GM19372 (cell line): ENCODE data around the gene RALA.

Source experiments
- ATAC-seq: cut with Tn5 transposase; IDR thresholded peaks from one replicate; pipeline ENCODE4 v1.9.1; 2021; ENCODE audit warnings: mild to moderate bottlenecking, low read depth, moderate library complexity; ENCODE audit not compliant: unreplicated experiment

Gene RALA

GRCh38 chr7:39623047-39623731 lies at the start of gene RALA:
RALA (plus strand) TSS chr7:39623572; CDS start chr7:39686668, 63,096 bp downstream.
- ATAC-seq, result peak; percentile 90

GRCh38 chr7:39574673-39575349 lies 48.6 kb upstream of the RALA start:
- ATAC-seq, result no peak

- ATAC-seq, result no peak
Observed at GRCh38 chr7:39577229-39577874, 46.0 kb upstream of the RALA start.

GRCh38 chr7:39580149-39580874 lies 43.1 kb upstream of the RALA start:
- ATAC-seq, result peak; percentile 96

- ATAC-seq, result no peak
Observed at GRCh38 chr7:39582536-39582935, 40.8 kb upstream of the RALA start.

GRCh38 chr7:39583539-39583938 lies 39.8 kb upstream of the RALA start:
- no peak for ATAC-seq

- ATAC-seq, result no peak
Observed at GRCh38 chr7:39587393-39587792, 36.0 kb upstream of the RALA start.

- no peak for ATAC-seq
Observed at GRCh38 chr7:39588416-39588815, 35.0 kb upstream of the RALA start.

- peak; percentile 94 for ATAC-seq
Observed at GRCh38 chr7:39589323-39590111, 33.9 kb upstream of the RALA start.

GRCh38 chr7:39592586-39592985 lies 30.8 kb upstream of the RALA start:
- ATAC-seq, result no peak

- ATAC-seq, result no peak
Observed at GRCh38 chr7:39594988-39595620, 28.3 kb upstream of the RALA start.

GRCh38 chr7:39602351-39602750 lies 21.0 kb upstream of the RALA start:
- ATAC-seq, result no peak

- ATAC-seq, result no peak
Observed at GRCh38 chr7:39603924-39604323, 19.4 kb upstream of the RALA start.

- peak; percentile 54 for ATAC-seq
Observed at GRCh38 chr7:39605087-39605486, 18.3 kb upstream of the RALA start.

- ATAC-seq, result no peak
Observed at GRCh38 chr7:39606352-39606751, 17.0 kb upstream of the RALA start.

- ATAC-seq, result no peak
Observed at GRCh38 chr7:39606941-39607340, 16.4 kb upstream of the RALA start.

- no peak for ATAC-seq
Observed at GRCh38 chr7:39607865-39608264, 15.5 kb upstream of the RALA start.

- ATAC-seq, result no peak
Observed at GRCh38 chr7:39608278-39608677, 15.1 kb upstream of the RALA start.

GRCh38 chr7:39609113-39609934 lies 14.0 kb upstream of the RALA start:
- ATAC-seq, result no peak
